Small intestine (tissue), 7 donors: Measurements from ENCODE around the gene NACAD. TPM values are rescaled to one million over a fixed set of nuclear protein-coding genes. Genes with fewer than 3 reads are reported as not detected.

Experiments used
- DNase-seq, 2 donors: peaks; one replicate each; pipeline versions ENCODE4 v3.0.0 to v3.0.0-alpha.2; 2013
- FAIRE-seq: peaks from 2 replicates; lab custom pipeline; 2012; peaks lifted over from hg19 to GRCh38; lab: Jason Lieb, UNC
- H3K27ac ChIP-seq, 3 donors: one replicate each; pipeline ENCODE4 v1.5.1; 2013; ENCODE audit warnings: low read length in 2 of 3, mild to moderate bottlenecking in 2 of 3, control low read depth in 1 of 3, inconsistent platforms in 1 of 3, low read depth in 1 of 3, moderate library complexity in 1 of 3
- H3K27me3 ChIP-seq, 3 donors: one replicate each; pipeline ENCODE4 v1.6.1; 2013; ENCODE audit warnings: low read length in 3 of 3, inconsistent platforms in 1 of 3; ENCODE audit not compliant: control insufficient read depth in 3 of 3, insufficient read depth in 3 of 3
- H3K36me3 ChIP-seq, 3 donors: one replicate each; pipeline ENCODE4 v1.6.1; 2013; ENCODE audit warnings: low read length in 3 of 3, inconsistent platforms in 1 of 3, low read depth in 1 of 3, mild to moderate bottlenecking in 1 of 3, moderate library complexity in 1 of 3; ENCODE audit not compliant: control insufficient read depth in 3 of 3, insufficient read depth in 2 of 3
- H3K4me1 ChIP-seq, 3 donors: one replicate each; pipeline ENCODE4 v1.6.1; 2013; ENCODE audit warnings: low read length in 2 of 3, inconsistent platforms in 1 of 3, low read depth in 1 of 3, mild to moderate bottlenecking in 1 of 3, moderate library complexity in 1 of 3; ENCODE audit not compliant: control insufficient read depth in 3 of 3, insufficient read depth in 2 of 3
- H3K4me3 ChIP-seq, 3 donors: one replicate each; pipeline ENCODE4 v1.5.1; 2013; ENCODE audit warnings: low read length in 3 of 3, control low read depth in 1 of 3, inconsistent platforms in 1 of 3, low read depth in 1 of 3, mild to moderate bottlenecking in 1 of 3, moderate library complexity in 1 of 3
- H3K9me3 ChIP-seq, 2 donors: one replicate each; pipeline ENCODE4 v1.6.1; 2013; ENCODE audit warnings: low read depth in 1 of 2, low read length in 1 of 2; ENCODE audit not compliant: control insufficient read depth in 2 of 2, insufficient read depth in 1 of 2
- WGBS, 3 donors: extraction: QIAGEN DNeasy Blood & Tissue Kit; methylation state at CpG; one replicate each; pipeline ENCODE4 v1.1.7; 2013; 5-methylcytosine and 5-hydroxymethylcytosine counted together
- polyA plus RNA-seq, 4 donors: library from polyadenylated mRNA; stranded (reverse) in 3 of 4; unstranded in 1 of 4; fragments of 200-250 nt in 3 of 4; fragments of 120-200 nt in 1 of 4; gene quantifications; one replicate each; pipeline versions ENCODE4 v1.2.1 to v1.2.3, GENCODE V29; 2013
- donor health status: healthy with polysubstance abuse.
- donor health status: control.
- donor health status: control.
- donor health status: Bipolar disorder and iron deficiency.
- donor health status: healthy.

The NACAD gene
- polyA plus RNA-seq, 4 donors = 0.22 to 2.9 (median 1.1) TPM

DNA sequence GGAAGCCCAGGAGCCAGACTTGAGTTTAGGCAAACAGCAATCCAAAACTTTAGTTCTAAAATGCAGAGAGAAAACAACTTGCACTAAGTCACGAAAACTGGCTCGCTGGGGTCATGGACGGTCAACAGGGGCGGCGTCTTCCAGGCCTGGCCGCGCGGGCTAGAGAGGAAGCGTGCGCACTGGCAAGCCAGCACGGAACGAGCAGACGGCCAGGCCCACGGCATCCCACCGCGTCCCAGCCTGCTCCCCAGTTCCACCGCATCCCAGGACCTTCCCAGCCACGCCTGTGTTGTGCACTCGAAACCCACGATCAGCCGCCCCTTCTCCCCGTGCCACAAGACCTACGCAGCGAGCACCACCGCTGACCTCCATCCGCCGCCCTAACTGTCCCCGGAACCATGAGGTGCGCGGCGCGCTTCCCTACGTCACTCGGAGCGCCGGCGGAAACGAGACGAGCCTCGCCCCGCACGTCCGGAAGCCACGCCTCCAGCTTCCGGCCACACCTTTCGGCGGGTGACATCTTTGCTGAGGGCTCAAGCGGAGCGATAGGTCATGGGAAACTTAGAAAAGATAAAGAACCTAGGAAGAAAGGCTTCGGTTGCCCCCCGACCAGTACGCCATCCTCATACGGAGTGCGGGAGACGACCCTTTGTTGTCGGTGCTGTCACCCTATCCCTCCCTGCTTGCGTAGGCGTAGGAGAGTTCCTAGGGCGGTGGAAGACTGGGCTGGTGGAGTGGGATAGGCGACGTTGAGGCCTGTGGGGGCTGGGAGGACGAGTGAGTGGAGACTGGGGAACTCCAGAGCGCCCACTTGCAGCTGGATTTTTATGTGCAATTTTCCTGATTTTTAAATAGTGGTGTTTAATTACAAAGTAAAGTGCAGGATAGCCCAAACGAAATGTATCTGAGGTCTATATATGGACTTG, 22.8 kb upstream of the NACAD start, which contains the start of gene TBRG4:
Gene TBRG4 (minus strand): TSS at position 400 of the 926 bp plus-strand sequence. CDS start 2,460 bp downstream, outside the sequence.
- Histone ChIP-seq H3K36me3 (peaks cover 11 to 22% (median 13%) of the 10 kb centered on the region in 3 donors), H3K27me3 (no peaks in the 10 kb centered on the region), H3K9me3 (no peaks in the 10 kb centered on the region), H3K27ac (peak within 1 kb of the TSS; percentile 96 to 99 (median 97)), H3K4me3 (peak within 1 kb of the TSS; percentile 57 to 82 (median 58)), H3K4me1 (peaks cover 4 to 23% (median 8%) of the 10 kb centered on the region in 3 donors)
- no peak for FAIRE-seq
- WGBS, 3 donors = 0% methylated on average over 61 to 64 of the region's 64 CpGs
- DNase-seq = peak; percentile 96 to 99

- Histone ChIP-seq H3K4me1 (peaks cover 4 to 14% (median 8%) of the 10 kb centered on the region in 3 donors), H3K36me3 (peaks cover 11 to 49% (median 22%) of the 10 kb centered on the region in 3 donors), H3K4me3 (no peak overlapping the region), H3K27ac (no peak overlapping the region), H3K27me3 (no peaks in the 10 kb centered on the region), H3K9me3 (no peaks in the 10 kb centered on the region)
- 65 to 80% (median 77%) methylated on average over 8 of the region's 8 CpGs for WGBS, 3 donors
- FAIRE-seq (no peak), DNase-seq (no peak)
Observed at GRCh38 chr7:45108863-45109262, 20.1 kb upstream of the NACAD start.

DNA sequence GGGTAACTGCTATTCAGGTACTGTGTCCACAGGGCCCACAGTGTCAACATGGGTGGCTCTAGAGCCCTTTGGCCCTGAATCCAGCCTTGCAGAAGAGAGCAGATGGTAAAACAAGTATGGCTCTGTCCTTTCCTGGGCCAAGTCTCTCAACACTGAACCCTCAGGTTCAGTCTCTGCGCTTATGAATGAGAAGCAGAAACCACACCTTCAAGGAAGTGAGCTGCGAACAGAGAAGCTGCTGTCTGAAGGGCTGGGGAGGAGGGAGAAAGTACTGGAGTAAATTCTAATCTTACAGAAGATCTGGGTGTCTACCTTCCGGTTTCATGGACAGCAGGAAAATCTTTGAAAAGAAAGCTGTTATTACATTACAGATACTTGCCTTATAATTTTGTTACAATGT, 18.6 kb upstream of the NACAD start:
- Histone ChIP-seq H3K4me3 (no peak overlapping the region), H3K4me1 (peaks cover 4 to 14% (median 8%) of the 10 kb centered on the region in 3 donors), H3K36me3 (peaks cover 22 to 63% (median 28%) of the 10 kb centered on the region in 3 donors), H3K27ac (no peak overlapping the region), H3K27me3 (no peaks in the 10 kb centered on the region), H3K9me3 (no peaks in the 10 kb centered on the region)
- DNase-seq (peak in 1 of 2 donors; percentile 22), FAIRE-seq (no peak)
- WGBS, 3 donors = 14 to 47% (median 34%) methylated on average over 3 of the region's 3 CpGs

GRCh38 chr7:45106820-45107219, 18.1 kb upstream of the NACAD start:
- no peaks in the 10 kb centered on the region for H3K27me3 ChIP-seq
- no peak for FAIRE-seq
- no peaks in the 10 kb centered on the region for H3K9me3 ChIP-seq
- DNase-seq = no peak
- WGBS, 3 donors = 69 to 82% (median 71%) methylated on average over 8 of the region's 8 CpGs
- H3K36me3 ChIP-seq = peaks cover 28 to 69% (median 31%) of the 10 kb centered on the region in 3 donors
- no peak overlapping the region for H3K4me3 ChIP-seq
- H3K27ac ChIP-seq = no peak overlapping the region
- H3K4me1 ChIP-seq = peaks cover 4 to 14% (median 8%) of the 10 kb centered on the region in 3 donors

DNA sequence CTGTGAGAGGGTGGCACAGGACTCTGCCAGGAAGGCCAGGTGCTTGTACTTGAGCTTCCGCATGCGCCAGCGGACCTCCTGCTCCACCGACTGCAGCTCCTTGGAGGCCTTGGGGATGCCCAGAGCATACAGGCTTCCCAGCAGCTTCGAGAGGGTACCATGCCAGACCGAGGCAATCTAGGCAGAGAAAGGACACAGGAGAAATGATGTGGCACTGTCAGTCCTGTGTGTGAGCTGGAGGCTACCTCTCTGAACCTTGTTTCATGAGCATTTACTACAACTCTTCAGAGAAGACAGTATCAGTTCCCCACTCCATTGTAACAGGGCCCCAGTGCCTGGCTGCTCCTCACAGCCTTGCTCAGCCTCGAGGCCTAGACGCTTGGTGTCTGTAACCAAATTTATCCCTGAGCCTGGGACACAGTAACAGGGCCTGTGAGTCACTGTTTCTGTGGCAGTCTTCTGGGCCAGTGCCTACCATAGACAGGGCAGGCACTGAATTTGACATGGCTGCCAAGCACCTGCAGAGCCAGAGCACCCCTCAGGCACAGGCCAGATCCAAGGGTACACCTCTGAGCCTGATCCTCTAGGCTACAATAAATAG, 16.9 kb upstream of the NACAD start:
- no peak overlapping the region for H3K27ac ChIP-seq
- 90 to 96% (median 91%) methylated on average over 8 of the region's 8 CpGs for WGBS, 3 donors
- H3K27me3 ChIP-seq = no peaks in the 10 kb centered on the region
- DNase-seq = no peak
- peaks cover 4 to 14% (median 8%) of the 10 kb centered on the region in 3 donors for H3K4me1 ChIP-seq
- FAIRE-seq = no peak
- no peaks in the 10 kb centered on the region for H3K9me3 ChIP-seq
- peaks cover 37 to 80% (median 42%) of the 10 kb centered on the region in 3 donors for H3K36me3 ChIP-seq
- no peak overlapping the region for H3K4me3 ChIP-seq

- Histone ChIP-seq H3K9me3 (no peaks in the 10 kb centered on the region), H3K4me1 (peaks cover 4 to 9% (median 8%) of the 10 kb centered on the region in 3 donors), H3K27ac (no peak overlapping the region), H3K4me3 (no peak overlapping the region), H3K36me3 (peaks cover 41 to 87% (median 45%) of the 10 kb centered on the region in 3 donors), H3K27me3 (no peaks in the 10 kb centered on the region)
- FAIRE-seq (no peak), DNase-seq (no peak)
- WGBS, 3 donors = 91 to 93% (median 92%) methylated on average over 12 of the region's 12 CpGs
Observed at GRCh38 chr7:45104844-45105587, 16.2 kb upstream of the NACAD start.

DNA sequence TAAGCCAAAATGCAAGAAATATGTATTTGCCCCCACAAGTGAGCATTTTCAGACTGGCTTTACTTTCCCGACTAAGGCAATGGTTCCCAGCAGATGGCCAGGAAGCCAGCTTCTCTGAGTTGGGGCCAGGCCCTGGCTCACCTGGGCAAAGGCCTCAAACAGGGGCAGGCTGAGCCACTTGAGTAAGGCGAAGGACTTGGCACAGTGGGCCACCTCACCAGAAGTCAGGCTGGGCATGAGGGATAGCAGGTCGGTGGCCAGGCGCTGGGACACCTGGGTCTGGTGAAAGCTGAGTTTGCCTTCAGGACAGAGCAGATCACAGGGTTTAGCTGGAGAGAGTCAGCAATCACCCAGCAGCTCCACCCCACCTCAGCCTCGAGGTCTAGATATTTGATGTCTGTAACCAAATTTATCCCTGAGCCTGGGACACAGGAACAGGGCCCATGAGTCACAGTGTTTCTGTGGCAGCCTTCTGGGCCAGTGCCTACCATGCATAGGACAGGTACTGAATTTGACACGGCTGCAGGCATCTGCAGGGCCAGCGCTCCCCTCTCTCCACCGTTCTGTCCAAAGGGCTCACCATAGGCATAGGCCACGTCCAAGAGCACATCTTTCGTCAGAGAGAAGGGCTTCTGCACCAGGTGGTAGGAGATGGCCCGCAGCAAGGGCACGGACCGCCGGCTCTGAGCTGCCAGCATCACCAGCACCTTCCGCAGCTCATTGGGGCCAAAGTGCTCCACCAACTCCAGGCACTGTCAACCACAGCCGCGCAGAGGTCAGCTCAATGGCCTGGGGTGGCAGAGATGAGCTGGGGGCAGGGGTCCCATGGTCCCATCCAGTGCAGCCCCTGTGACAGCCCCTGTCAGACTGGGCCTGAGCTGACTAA, 15.4 kb upstream of the NACAD start:
- H3K27ac ChIP-seq = no peak overlapping the region
- no peaks in the 10 kb centered on the region for H3K27me3 ChIP-seq
- DNase-seq (no peak), FAIRE-seq (no peak)
- H3K36me3 ChIP-seq = peaks cover 48 to 95% (median 48%) of the 10 kb centered on the region in 3 donors
- WGBS, 3 donors = 92 to 95% (median 94%) methylated on average over 17 of the region's 17 CpGs
- peaks cover 4 to 8% (median 7%) of the 10 kb centered on the region in 3 donors for H3K4me1 ChIP-seq
- H3K9me3 ChIP-seq = no peaks in the 10 kb centered on the region
- H3K4me3 ChIP-seq = no peak overlapping the region
